PC-3 (cell line): Measurements from ENCODE around the gene LEP. TPM values are rescaled to one million over a fixed set of nuclear protein-coding genes. Genes with fewer than 3 reads are reported as not detected.

ENCODE experiments used
- ATAC-seq: fragments of 200-7000 bp; cut with Tn5 transposase; 2 replicates; pipeline ENCODE4 v1.9.1; 2020; ENCODE audit warnings: mild to moderate bottlenecking, moderate library complexity
- BruUV-seq: library from RNA; stranded (reverse); fragments of 400-500 nt; replicated peaks from 2 replicates; lab custom pipeline; 2021; lab: Mats Ljungman, UMichigan
- CTCF ChIA-PET: fragments of 300-600 bp; sonication (Branson Sonifier 250); formaldehyde crosslinking; loops from one replicate; lab custom pipeline; 2022; ENCODE audit warnings: antibody characterized with exemption; lab: Charles Lee
- POLR2A ChIA-PET: fragments of 300-600 bp; sonication (Branson Sonifier 250); formaldehyde crosslinking; loops from one replicate; lab custom pipeline; 2022; ENCODE audit warnings: antibody characterized with exemption; ENCODE audit not compliant: unreplicated experiment; lab: Charles Lee
- DNase-seq: peaks from one replicate; pipeline ENCODE4 v3.0.0-alpha.2; 2015
- H2AFZ ChIP-seq: fragments of 300-600 bp; sonication (generic); 2 replicates; pipeline ENCODE4 v1.6.0; 2016; ENCODE audit warnings: antibody characterized with exemption, low read length
- H3F3A ChIP-seq: fragments of 300-600 bp; sonication (generic); one replicate; pipeline ENCODE4 v1.6.0; 2017; ENCODE audit warnings: antibody characterized with exemption, low read length, control low read depth, mild to moderate bottlenecking; ENCODE audit not compliant: unreplicated experiment
- H3K27ac ChIP-seq: fragments of 300-600 bp; sonication (generic); 2 replicates; pipeline ENCODE4 v1.5.1; 2016; ENCODE audit warnings: mild to moderate bottlenecking, low read length
- H3K27me3 ChIP-seq: fragments of 300-600 bp; sonication (generic); 2 replicates; pipeline ENCODE4 v1.6.1; 2016; ENCODE audit warnings: low read length, mixed read lengths
- H3K36me3 ChIP-seq: fragments of 300-600 bp; sonication (generic); 2 replicates; pipeline ENCODE4 v1.6.1; 2016; ENCODE audit warnings: low read depth, mixed run types, low read length, mixed read lengths
- H3K4me1 ChIP-seq: fragments of 300-600 bp; sonication (generic); 2 replicates; pipeline ENCODE4 v1.5.1; 2016; ENCODE audit warnings: low read length; ENCODE audit not compliant: insufficient read depth
- H3K4me2 ChIP-seq: fragments of 300-600 bp; sonication (generic); 2 replicates; pipeline ENCODE4 v1.6.0; 2016; ENCODE audit warnings: low read length
- H3K4me3 ChIP-seq: fragments of 300-600 bp; sonication (generic); 2 replicates; pipeline ENCODE4 v1.5.1; 2016; ENCODE audit warnings: mild to moderate bottlenecking, low read length, mixed read lengths
- H3K79me2 ChIP-seq: fragments of 300-600 bp; sonication (generic); 2 replicates; pipeline ENCODE4 v1.6.1; 2017; ENCODE audit warnings: low read length, mixed read lengths
- H3K9ac ChIP-seq: fragments of 300-600 bp; sonication (generic); 2 replicates; pipeline ENCODE4 v1.6.0; 2016; ENCODE audit warnings: mild to moderate bottlenecking, low read length
- H3K9me2 ChIP-seq: fragments of 300-600 bp; sonication (generic); replicated peaks from 2 replicates; pipeline ENCODE4 v1.6.1; 2016; ENCODE audit warnings: mixed run types, low read length, mixed read lengths
- H3K9me3 ChIP-seq: fragments of 300-600 bp; sonication (generic); 2 replicates; pipeline ENCODE4 v1.6.1; 2016; ENCODE audit warnings: low read length, mixed read lengths
- H4K20me1 ChIP-seq: fragments of 300-600 bp; sonication (generic); 2 replicates; pipeline ENCODE4 v1.6.1; 2016; ENCODE audit warnings: low read length, mixed read lengths
- CTCF ChIP-seq: fragments of 300-600 bp; sonication (generic); conservative IDR thresholded peaks from 2 replicates; pipeline ENCODE4 v1.5.1; 2017; ENCODE audit warnings: antibody characterized with exemption, low read depth, mild to moderate bottlenecking, low read length
- EZH2 ChIP-seq: fragments of 300-600 bp; sonication (generic); IDR thresholded peaks from one replicate; pipeline ENCODE4 v1.6.1; 2017; ENCODE audit warnings: antibody characterized with exemption, mild to moderate bottlenecking, low read length; ENCODE audit not compliant: unreplicated experiment
- EZH2phosphoT487 ChIP-seq: fragments of 300-600 bp; sonication (generic); IDR thresholded peaks from 2 replicates; pipeline ENCODE4 v1.6.1; 2018; ENCODE audit warnings: mild to moderate bottlenecking, antibody characterized with exemption, low read length, borderline replicate concordance
- intact Hi-C: fragments of 100-400 bp; cut with micrococcal nuclease; formaldehyde crosslinking; loops from 2 replicates; pipeline ENCODE4 v1.9.0; 2023
- total RNA-seq: library from RNA; depleted of rRNA; stranded (reverse); fragments of >200 nt; gene quantifications from 2 replicates; pipeline ENCODE4 v1.2.3, GENCODE V29; 2014

Gene LEP
- total RNA-seq, 1 experiment from 2014 or later = not detected

GRCh38 chr7:128219636-128220035 is 21.4 kb upstream of the LEP start:
- H3F3A ChIP-seq = no peaks in the 10 kb centered on the region
- no peak overlapping the region for H3K9ac ChIP-seq
- no peaks in the 10 kb centered on the region for H3K9me3 ChIP-seq
- intact Hi-C loops = no loop called here
- no peak for DNase-seq
- TF ChIP-seq CTCF (no peak), EZH2phosphoT487 (no peak), EZH2 (no peak)
- H3K27ac ChIP-seq = no peak overlapping the region
- no peak overlapping the region for H2AFZ ChIP-seq
- no peak overlapping the region for H3K4me2 ChIP-seq
- H3K36me3 ChIP-seq = no peaks in the 10 kb centered on the region
- no peak overlapping the region for H3K4me3 ChIP-seq
- peaks cover 14% of the 10 kb centered on the region for H3K4me1 ChIP-seq
- ATAC-seq = no peak
- no peaks in the 10 kb centered on the region for H4K20me1 ChIP-seq
- H3K9me2 ChIP-seq = no peaks in the 10 kb centered on the region
- CTCF ChIA-PET = no interaction called here
- no peaks in the 10 kb centered on the region; the same call in 1 of the 2 replicates for H3K27me3 ChIP-seq
- no peaks in the 10 kb centered on the region for H3K79me2 ChIP-seq
- no TSS peak for BruUV-seq
- POLR2A ChIA-PET = no interaction called here

- ChIA-PET CTCF (no interaction called here), POLR2A (no interaction called here)
- DNase-seq (peak; percentile 79), ATAC-seq (peak; percentile 67)
- Histone ChIP-seq H3K27me3 (no peaks in the 10 kb centered on the region; the same call in 1 of the 2 replicates), H3K4me2 (peak overlapping the region; percentile 10; the same call in 1 of the 2 replicates), H3K79me2 (no peaks in the 10 kb centered on the region), H3K4me1 (peaks cover 11% of the 10 kb centered on the region), H2AFZ (peak overlapping the region; percentile 17; the same call in 1 of the 2 replicates), H3K27ac (no peak overlapping the region), H4K20me1 (no peaks in the 10 kb centered on the region), H3K4me3 (no peak overlapping the region), H3K9ac (no peak overlapping the region), H3K9me3 (no peaks in the 10 kb centered on the region), H3K9me2 (no peaks in the 10 kb centered on the region), H3K36me3 (no peaks in the 10 kb centered on the region), H3F3A (no peaks in the 10 kb centered on the region)
- intact Hi-C loops = no loop called here
- no TSS peak for BruUV-seq
- TF ChIP-seq EZH2 (no peak), EZH2phosphoT487 (no peak), CTCF (no peak)
Observed at GRCh38 chr7:128221929-128222403, 19.1 kb upstream of the LEP start.

- ChIA-PET CTCF (no interaction called here), POLR2A (no interaction called here)
- BruUV-seq = no TSS peak
- no peaks in the 10 kb centered on the region for H3K79me2 ChIP-seq
- no peaks in the 10 kb centered on the region for H4K20me1 ChIP-seq
- no peaks in the 10 kb centered on the region for H3K27me3 ChIP-seq
- no peak for TF ChIP-seq EZH2
- no peak for TF ChIP-seq EZH2phosphoT487
- TF ChIP-seq CTCF = no peak
- H3K9me3 ChIP-seq = no peaks in the 10 kb centered on the region
- H3K9me2 ChIP-seq = no peaks in the 10 kb centered on the region
- no peaks in the 10 kb centered on the region for H3F3A ChIP-seq
- no peak overlapping the region for H3K27ac ChIP-seq
- no peak overlapping the region for H3K4me3 ChIP-seq
- ATAC-seq = no peak
- H3K9ac ChIP-seq = no peak overlapping the region
- no peak for DNase-seq
- H3K36me3 ChIP-seq = no peaks in the 10 kb centered on the region
- H3K4me1 ChIP-seq = peaks cover 10% of the 10 kb centered on the region
- intact Hi-C loops = no loop called here
- H3K4me2 ChIP-seq = no peak overlapping the region
- no peak overlapping the region for H2AFZ ChIP-seq
Observed at GRCh38 chr7:128226132-128226980, 14.7 kb upstream of the LEP start.
